ENCODE measurements around the gene C5orf46. TPM values are rescaled to one million over a fixed set of nuclear protein-coding genes. Genes with fewer than 3 reads are reported as not detected.

The C5orf46 gene
- total RNA-seq, 1 experiment from 2014 or later = not detected

- peaks cover 59% of the 10 kb centered on the region for H3K4me1 Mint-ChIP-seq
- TF ChIP-seq FOXP1 (CRISPR knock-in tag; IDR thresholded peaks at IDR 0.05; ENCODE audit: borderline replicate concordance) (no peak), GTF2I (CRISPR knock-in tag; conservative IDR thresholded peaks at IDR 0.05) (no peak), AR (CRISPR knock-in tag; IDR thresholded peaks at IDR 0.05) (no peak), IRF2 (CRISPR knock-in tag; IDR thresholded peaks at IDR 0.05; ENCODE audit: borderline replicate concordance, low read depth) (no peak), TP53 (CRISPR knock-in tag; IDR thresholded peaks at IDR 0.05) (no peak), GABPB1 (CRISPR knock-in tag; IDR thresholded peaks at IDR 0.05) (no peak), ZBTB21 (CRISPR knock-in tag; IDR thresholded peaks at IDR 0.05; ENCODE audit: borderline replicate concordance) (no peak), SMAD4 (CRISPR knock-in tag; IDR thresholded peaks at IDR 0.05) (no peak), NR3C1 (CRISPR knock-in tag; conservative IDR thresholded peaks at IDR 0.05; ENCODE audit: low read depth) (no peak), NFE2L1 (CRISPR knock-in tag; IDR thresholded peaks at IDR 0.05) (no peak), ERG (CRISPR knock-in tag; IDR thresholded peaks at IDR 0.05) (no peak), ATF1 (CRISPR knock-in tag; IDR thresholded peaks at IDR 0.05) (no peak), NR1H2 (CRISPR knock-in tag; IDR thresholded peaks at IDR 0.05) (no peak), ZNF512 (CRISPR knock-in tag; IDR thresholded peaks at IDR 0.05; ENCODE audit: borderline replicate concordance) (no peak), SMAD3 (CRISPR knock-in tag; IDR thresholded peaks at IDR 0.05; ENCODE audit: borderline replicate concordance) (no peak)
- TF ChIP-seq, protein P1, sequence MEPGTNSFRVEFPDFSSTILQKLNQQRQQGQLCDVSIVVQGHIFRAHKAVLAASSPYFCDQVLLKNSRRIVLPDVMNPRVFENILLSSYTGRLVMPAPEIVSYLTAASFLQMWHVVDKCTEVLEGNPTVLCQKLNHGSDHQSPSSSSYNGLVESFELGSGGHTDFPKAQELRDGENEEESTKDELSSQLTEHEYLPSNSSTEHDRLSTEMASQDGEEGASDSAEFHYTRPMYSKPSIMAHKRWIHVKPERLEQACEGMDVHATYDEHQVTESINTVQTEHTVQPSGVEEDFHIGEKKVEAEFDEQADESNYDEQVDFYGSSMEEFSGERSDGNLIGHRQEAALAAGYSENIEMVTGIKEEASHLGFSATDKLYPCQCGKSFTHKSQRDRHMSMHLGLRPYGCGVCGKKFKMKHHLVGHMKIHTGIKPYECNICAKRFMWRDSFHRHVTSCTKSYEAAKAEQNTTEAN (CRISPR knock-in tag; IDR thresholded peaks at IDR 0.05) = no peak
- TF ChIP-seq, protein P2, sequence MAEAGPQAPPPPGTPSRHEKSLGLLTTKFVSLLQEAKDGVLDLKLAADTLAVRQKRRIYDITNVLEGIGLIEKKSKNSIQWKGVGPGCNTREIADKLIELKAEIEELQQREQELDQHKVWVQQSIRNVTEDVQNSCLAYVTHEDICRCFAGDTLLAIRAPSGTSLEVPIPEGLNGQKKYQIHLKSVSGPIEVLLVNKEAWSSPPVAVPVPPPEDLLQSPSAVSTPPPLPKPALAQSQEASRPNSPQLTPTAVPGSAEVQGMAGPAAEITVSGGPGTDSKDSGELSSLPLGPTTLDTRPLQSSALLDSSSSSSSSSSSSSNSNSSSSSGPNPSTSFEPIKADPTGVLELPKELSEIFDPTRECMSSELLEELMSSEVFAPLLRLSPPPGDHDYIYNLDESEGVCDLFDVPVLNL (CRISPR knock-in tag; IDR thresholded peaks at IDR 0.05; ENCODE audit: borderline replicate concordance, low read depth) = no peak
- TF ChIP-seq, protein P3, sequence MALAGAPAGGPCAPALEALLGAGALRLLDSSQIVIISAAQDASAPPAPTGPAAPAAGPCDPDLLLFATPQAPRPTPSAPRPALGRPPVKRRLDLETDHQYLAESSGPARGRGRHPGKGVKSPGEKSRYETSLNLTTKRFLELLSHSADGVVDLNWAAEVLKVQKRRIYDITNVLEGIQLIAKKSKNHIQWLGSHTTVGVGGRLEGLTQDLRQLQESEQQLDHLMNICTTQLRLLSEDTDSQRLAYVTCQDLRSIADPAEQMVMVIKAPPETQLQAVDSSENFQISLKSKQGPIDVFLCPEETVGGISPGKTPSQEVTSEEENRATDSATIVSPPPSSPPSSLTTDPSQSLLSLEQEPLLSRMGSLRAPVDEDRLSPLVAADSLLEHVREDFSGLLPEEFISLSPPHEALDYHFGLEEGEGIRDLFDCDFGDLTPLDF (CRISPR knock-in tag; IDR thresholded peaks at IDR 0.05) = no peak
- peaks cover 4% of the 10 kb centered on the region; the same call in 1 of the 2 replicates for H3K9me3 Mint-ChIP-seq
- H3K36me3 Mint-ChIP-seq = no peaks in the 10 kb centered on the region
- ATAC-seq (no peak), DNase-seq (ENCODE audit: low spot score) (no peak)
- no peak overlapping the region for H3K4me3 Mint-ChIP-seq
- peaks cover 3% of the 10 kb centered on the region for H3K27me3 Mint-ChIP-seq (ENCODE audit: low read depth)
- ChIA-PET CTCF (interaction anchor here (1.1 to 1.4 kb wide), 3 partner anchors 11 to 227 kb away, joined by 3 to 4 read pairs (median 3); no protein-coding TSS in a partner anchor), POLR2A (interaction anchor here (0.9 to 1.5 kb wide), 2 partner anchors 14 to 19 kb away, joined by 3 read pairs; no protein-coding TSS in a partner anchor)
- H3K27ac Mint-ChIP-seq = peak overlapping the region; percentile 69; the same call in 1 of the 2 replicates
Measured at GRCh38 chr5:147854894-147855773, 51.2 kb downstream of the C5orf46 start.

Measured in WTC11 (cell line).